Measurements from ENCODE around the gene ZNF777.
"Not testable (repeated sequence)": the region's sequence is repeated elsewhere in the genome, so short reads cannot be mapped to it uniquely, and the experiment has no call there.

The ZNF777 gene

GRCh38 chr7:149404396-149404795 lies 56.5 kb downstream of the ZNF777 start:
- Histone ChIP-seq H3K9ac (ENCODE audit: low read depth, low read length, poor library complexity) (no peak overlapping the region), H4K91ac (ENCODE audit: low read depth, low read length, poor library complexity) (no peak overlapping the region), H3K14ac (ENCODE audit: low read length) (no peak overlapping the region), H3K27ac (replicated peaks; ENCODE audit: low read length) (no peak overlapping the region), H3K4ac (ENCODE audit: low read length) (no peak overlapping the region), H2AFZ (ENCODE audit: low read length) (no peak overlapping the region), H2BK5ac (ENCODE audit: low read length) (no peak overlapping the region), H3K4me2 (ENCODE audit: insufficient read depth, low read length, poor library complexity, severe bottlenecking) (no peak overlapping the region), H2BK120ac (ENCODE audit: low read depth, low read length) (no peak overlapping the region), H3K4me3 (ENCODE audit: low read length in 2 of 2) (peak overlapping the region in 1 of 2 donors; percentile 46), H3K4me1 (ENCODE audit: control insufficient read depth in 2 of 2, insufficient read depth in 1 of 2, low read depth in 1 of 2, low read length in 2 of 2) (no peaks in the 10 kb centered on the region), H3K9me3 (replicated peaks in 1 of 2; ENCODE audit: control insufficient read depth in 2 of 2, insufficient read depth in 1 of 2, low read depth in 1 of 2, low read length in 2 of 2) (no peaks in the 10 kb centered on the region), H2BK15ac (ENCODE audit: low read length) (no peak overlapping the region), H3K27me3 (ENCODE audit: control insufficient read depth in 3 of 3, insufficient read depth in 3 of 3, low read depth in 1 of 3, low read length in 3 of 3) (peaks cover 0 to 3% (median 0%) of the 10 kb centered on the region in 3 experiments), H3K36me3 (replicated peaks in 1 of 2; ENCODE audit: control insufficient read depth in 2 of 2, insufficient read depth in 2 of 2, low read length in 2 of 2) (no peaks in the 10 kb centered on the region), H2BK12ac (ENCODE audit: low read length) (no peak overlapping the region), H3K18ac (ENCODE audit: low read length) (peak overlapping the region; percentile 21), H2AK5ac (ENCODE audit: low read depth, low read length) (no peak overlapping the region), H3K23ac (ENCODE audit: low read depth, low read length, poor library complexity) (peak overlapping the region; percentile 53), H4K8ac (ENCODE audit: low read depth, low read length) (peak overlapping the region; percentile 52), H3K79me1 (ENCODE audit: low read depth, low read length) (no peaks in the 10 kb centered on the region)
- DNase-seq (ENCODE audit: low spot score): no peak
- WGBS, 2 donors (ENCODE audit: extremely low coverage in 2 of 2, insufficient read length in 2 of 2, insufficient replicate concordance in 1 of 2): no CpG with 5 or more reads among the region's 12 CpGs

- Histone ChIP-seq H3K23ac (ENCODE audit: low read depth, low read length, poor library complexity) (peak overlapping the region; percentile 17), H2BK15ac (ENCODE audit: low read length) (no peak overlapping the region), H3K18ac (ENCODE audit: low read length) (peak overlapping the region; percentile 27), H3K79me1 (ENCODE audit: low read depth, low read length) (no peaks in the 10 kb centered on the region), H3K9ac (ENCODE audit: low read depth, low read length, poor library complexity) (peak overlapping the region; percentile 66), H3K4ac (ENCODE audit: low read length) (no peak overlapping the region), H3K27ac (replicated peaks; ENCODE audit: low read length) (no peak overlapping the region), H2BK12ac (ENCODE audit: low read length) (no peak overlapping the region), H3K9me3 (replicated peaks in 1 of 2; ENCODE audit: control insufficient read depth in 2 of 2, insufficient read depth in 1 of 2, low read depth in 1 of 2, low read length in 2 of 2) (no peaks in the 10 kb centered on the region), H3K4me3 (ENCODE audit: low read length in 2 of 2) (no peak overlapping the region), H3K36me3 (replicated peaks in 1 of 2; ENCODE audit: control insufficient read depth in 2 of 2, insufficient read depth in 2 of 2, low read length in 2 of 2) (no peaks in the 10 kb centered on the region), H3K14ac (ENCODE audit: low read length) (peak overlapping the region; percentile 63), H2AFZ (ENCODE audit: low read length) (peak overlapping the region; percentile 0), H3K27me3 (ENCODE audit: control insufficient read depth in 3 of 3, insufficient read depth in 3 of 3, low read depth in 1 of 3, low read length in 3 of 3) (peaks cover 0 to 9% (median 0%) of the 10 kb centered on the region in 3 experiments), H4K91ac (ENCODE audit: low read depth, low read length, poor library complexity) (no peak overlapping the region), H3K4me2 (ENCODE audit: insufficient read depth, low read length, poor library complexity, severe bottlenecking) (no peak overlapping the region), H2AK5ac (ENCODE audit: low read depth, low read length) (no peak overlapping the region), H3K4me1 (ENCODE audit: control insufficient read depth in 2 of 2, insufficient read depth in 1 of 2, low read depth in 1 of 2, low read length in 2 of 2) (no peaks in the 10 kb centered on the region), H2BK5ac (ENCODE audit: low read length) (no peak overlapping the region), H2BK120ac (ENCODE audit: low read depth, low read length) (no peak overlapping the region), H4K8ac (ENCODE audit: low read depth, low read length) (no peak overlapping the region)
- no peak for DNase-seq (ENCODE audit: low spot score)
- WGBS, 2 donors (ENCODE audit: extremely low coverage in 2 of 2, insufficient read length in 2 of 2, insufficient replicate concordance in 1 of 2): no CpG with 5 or more reads among the region's 22 CpGs
Measured at GRCh38 chr7:149398195-149398820, 62.6 kb downstream of the ZNF777 start.

- Histone ChIP-seq H3K4me3 (ENCODE audit: low read length in 2 of 2) (no peak overlapping the region), H2BK120ac (ENCODE audit: low read depth, low read length) (no peak overlapping the region), H3K9me3 (replicated peaks in 1 of 2; ENCODE audit: control insufficient read depth in 2 of 2, insufficient read depth in 1 of 2, low read depth in 1 of 2, low read length in 2 of 2) (no peaks in the 10 kb centered on the region), H4K91ac (ENCODE audit: low read depth, low read length, poor library complexity) (no peak overlapping the region), H2BK5ac (ENCODE audit: low read length) (no peak overlapping the region), H3K27ac (replicated peaks; ENCODE audit: low read length) (no peak overlapping the region), H3K9ac (ENCODE audit: low read depth, low read length, poor library complexity) (no peak overlapping the region), H2AK5ac (ENCODE audit: low read depth, low read length) (no peak overlapping the region), H3K18ac (ENCODE audit: low read length) (no peak overlapping the region), H3K79me1 (ENCODE audit: low read depth, low read length) (no peaks in the 10 kb centered on the region), H3K4me2 (ENCODE audit: insufficient read depth, low read length, poor library complexity, severe bottlenecking) (no peak overlapping the region), H2AFZ (ENCODE audit: low read length) (peak overlapping the region; percentile 28), H3K36me3 (replicated peaks in 1 of 2; ENCODE audit: control insufficient read depth in 2 of 2, insufficient read depth in 2 of 2, low read length in 2 of 2) (no peaks in the 10 kb centered on the region), H3K27me3 (ENCODE audit: control insufficient read depth in 3 of 3, insufficient read depth in 3 of 3, low read depth in 1 of 3, low read length in 3 of 3) (peaks cover 0 to 7% (median 0%) of the 10 kb centered on the region in 3 experiments), H3K14ac (ENCODE audit: low read length) (peak overlapping the region; percentile 75), H4K8ac (ENCODE audit: low read depth, low read length) (no peak overlapping the region), H3K23ac (ENCODE audit: low read depth, low read length, poor library complexity) (no peak overlapping the region), H2BK12ac (ENCODE audit: low read length) (no peak overlapping the region), H3K4me1 (ENCODE audit: control insufficient read depth in 2 of 2, insufficient read depth in 1 of 2, low read depth in 1 of 2, low read length in 2 of 2) (no peaks in the 10 kb centered on the region), H3K4ac (ENCODE audit: low read length) (no peak overlapping the region), H2BK15ac (ENCODE audit: low read length) (no peak overlapping the region)
- no CpG with 5 or more reads among the region's 14 CpGs for WGBS, 2 donors (ENCODE audit: extremely low coverage in 2 of 2, insufficient read length in 2 of 2, insufficient replicate concordance in 1 of 2)
- DNase-seq (ENCODE audit: low spot score): no peak
Measured at GRCh38 chr7:149397470-149398043, 63.3 kb downstream of the ZNF777 start.

- H4K91ac ChIP-seq (ENCODE audit: low read depth, low read length, poor library complexity); H3K36me3 ChIP-seq (replicated peaks in 1 of 2; ENCODE audit: control insufficient read depth in 2 of 2, insufficient read depth in 2 of 2, low read length in 2 of 2); H2BK5ac ChIP-seq (ENCODE audit: low read length); H3K14ac ChIP-seq (ENCODE audit: low read length); H2AK5ac ChIP-seq (ENCODE audit: low read depth, low read length); H3K9me3 ChIP-seq (replicated peaks in 1 of 2; ENCODE audit: control insufficient read depth in 2 of 2, insufficient read depth in 1 of 2, low read depth in 1 of 2, low read length in 2 of 2); H3K4me3 ChIP-seq (ENCODE audit: low read length in 2 of 2); H3K27ac ChIP-seq (replicated peaks; ENCODE audit: low read length); H4K8ac ChIP-seq (ENCODE audit: low read depth, low read length); H3K79me1 ChIP-seq (ENCODE audit: low read depth, low read length); H3K23ac ChIP-seq (ENCODE audit: low read depth, low read length, poor library complexity); H3K4me2 ChIP-seq (ENCODE audit: insufficient read depth, low read length, poor library complexity, severe bottlenecking); H3K9ac ChIP-seq (ENCODE audit: low read depth, low read length, poor library complexity); H2BK15ac ChIP-seq (ENCODE audit: low read length); H2AFZ ChIP-seq (ENCODE audit: low read length); H3K4me1 ChIP-seq (ENCODE audit: control insufficient read depth in 2 of 2, insufficient read depth in 1 of 2, low read depth in 1 of 2, low read length in 2 of 2); H3K27me3 ChIP-seq (ENCODE audit: control insufficient read depth in 3 of 3, insufficient read depth in 3 of 3, low read depth in 1 of 3, low read length in 3 of 3); H2BK120ac ChIP-seq (ENCODE audit: low read depth, low read length); H3K18ac ChIP-seq (ENCODE audit: low read length); H3K4ac ChIP-seq (ENCODE audit: low read length); H2BK12ac ChIP-seq (ENCODE audit: low read length); DNase-seq (ENCODE audit: low spot score): not testable (repeated sequence)
- no CpG with 5 or more reads among the region's 6 CpGs for WGBS, 2 donors (ENCODE audit: extremely low coverage in 2 of 2, insufficient read length in 2 of 2, insufficient replicate concordance in 1 of 2)
Measured at GRCh38 chr7:149388550-149389335, 72.1 kb downstream of the ZNF777 start.
